Measurements from ENCODE around the gene ZDHHC23.

DNA sequence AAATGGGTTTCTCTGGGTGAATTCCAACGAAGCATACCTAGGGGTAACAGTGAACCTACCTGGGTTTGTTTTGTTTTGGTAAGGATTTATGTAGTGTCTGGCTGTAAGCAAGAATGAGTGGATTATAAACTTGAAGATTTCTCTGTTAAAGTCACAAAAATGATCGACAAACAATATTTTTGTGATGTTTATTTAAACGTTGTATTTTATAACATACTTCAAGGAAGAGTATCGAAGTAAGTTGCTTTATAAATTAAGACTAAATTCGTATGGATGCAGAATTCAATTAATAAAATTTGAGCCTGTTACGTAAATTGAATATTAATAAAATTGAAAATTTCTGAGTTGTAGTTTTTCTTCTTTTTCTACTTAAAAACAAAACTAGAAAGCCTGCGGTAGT lies 982 bp upstream of the ZDHHC23 start:
- TF ChIP-seq, protein P1, sequence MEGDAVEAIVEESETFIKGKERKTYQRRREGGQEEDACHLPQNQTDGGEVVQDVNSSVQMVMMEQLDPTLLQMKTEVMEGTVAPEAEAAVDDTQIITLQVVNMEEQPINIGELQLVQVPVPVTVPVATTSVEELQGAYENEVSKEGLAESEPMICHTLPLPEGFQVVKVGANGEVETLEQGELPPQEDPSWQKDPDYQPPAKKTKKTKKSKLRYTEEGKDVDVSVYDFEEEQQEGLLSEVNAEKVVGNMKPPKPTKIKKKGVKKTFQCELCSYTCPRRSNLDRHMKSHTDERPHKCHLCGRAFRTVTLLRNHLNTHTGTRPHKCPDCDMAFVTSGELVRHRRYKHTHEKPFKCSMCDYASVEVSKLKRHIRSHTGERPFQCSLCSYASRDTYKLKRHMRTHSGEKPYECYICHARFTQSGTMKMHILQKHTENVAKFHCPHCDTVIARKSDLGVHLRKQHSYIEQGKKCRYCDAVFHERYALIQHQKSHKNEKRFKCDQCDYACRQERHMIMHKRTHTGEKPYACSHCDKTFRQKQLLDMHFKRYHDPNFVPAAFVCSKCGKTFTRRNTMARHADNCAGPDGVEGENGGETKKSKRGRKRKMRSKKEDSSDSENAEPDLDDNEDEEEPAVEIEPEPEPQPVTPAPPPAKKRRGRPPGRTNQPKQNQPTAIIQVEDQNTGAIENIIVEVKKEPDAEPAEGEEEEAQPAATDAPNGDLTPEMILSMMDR (IDR thresholded peaks at IDR 0.05): no peak
- TF ChIP-seq POLR2AphosphoS5 (IDR thresholded peaks at IDR 0.05) (no peak), EP300 (IDR thresholded peaks at IDR 0.05) (no peak), POLR2A (IDR thresholded peaks at IDR 0.05) (no peak)
